ENCODE data around the gene PRTFDC1.
A peak's percentile ranks its signal among the peaks of the same experiment; 100 is the strongest.

PRTFDC1 gene

DNA sequence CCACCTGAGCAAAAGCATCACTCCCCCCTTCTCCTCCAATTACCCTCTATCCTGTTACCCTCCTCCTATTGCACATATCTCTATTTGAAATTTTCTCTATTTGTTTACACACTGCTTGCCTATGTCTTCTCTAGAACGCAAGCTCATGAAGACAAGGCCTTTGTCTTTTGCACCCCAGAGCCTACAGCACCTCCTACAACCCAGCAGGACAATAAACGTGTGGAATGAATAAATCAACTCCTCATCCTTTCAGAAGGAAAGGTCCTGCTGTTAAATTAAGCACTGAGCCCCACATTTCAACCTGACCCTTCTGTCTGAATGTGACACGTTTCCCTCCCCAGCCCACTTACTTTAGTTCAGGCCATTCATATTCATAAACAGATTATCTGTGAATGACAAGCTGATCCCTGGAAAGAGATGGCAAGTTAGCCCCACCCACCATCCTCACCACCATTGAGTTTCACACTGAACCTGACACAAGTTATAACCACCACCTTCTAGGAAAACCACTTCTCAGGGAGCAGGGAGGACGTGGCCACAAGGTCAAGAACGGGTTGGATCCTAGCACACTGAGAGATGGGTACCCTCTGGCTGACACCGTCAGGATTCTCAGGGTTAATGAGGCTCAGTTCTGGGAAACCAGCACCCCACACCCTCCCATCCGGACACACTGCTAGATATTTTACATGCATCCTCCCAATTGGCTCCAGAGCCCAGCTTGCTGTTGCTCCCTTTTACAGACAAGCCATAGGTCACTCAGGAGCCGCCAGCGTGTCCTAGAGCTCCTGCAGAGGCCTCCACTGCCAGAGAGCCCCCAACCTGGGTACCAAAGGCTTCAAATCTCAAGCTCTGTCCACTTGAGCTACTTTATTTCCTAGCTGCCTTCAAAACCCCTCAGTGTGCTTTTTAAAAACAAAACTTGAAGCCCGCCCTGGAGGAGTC is 934 bp downstream of the PRTFDC1 start:
- Histone ChIP-seq H3K79me1 (replicated peaks; ENCODE audit: low read length, poor library complexity, severe bottlenecking) (peaks cover 21% of the 10 kb centered on the region), H3K9ac (ENCODE audit: low read length) (peak overlapping the region; percentile 89), H3K4me3 (ENCODE audit: insufficient read depth in 1 of 2, low read depth in 1 of 2, low read length in 2 of 2) (peak overlapping the region; percentile 65 to 76), H3K18ac (ENCODE audit: low read depth in 1 of 2, low read length in 2 of 2) (peak overlapping the region; percentile 85 to 98), H2BK120ac (ENCODE audit: low read depth, low read length) (peak overlapping the region; percentile 93), H2BK5ac (ENCODE audit: low read depth, low read length, poor library complexity, severe bottlenecking) (no peak overlapping the region), H2BK15ac (ENCODE audit: low read depth, poor library complexity, severe bottlenecking) (peak overlapping the region; percentile 86), H2BK12ac (ENCODE audit: low read length in 2 of 2) (no peak overlapping the region), H3K4ac (ENCODE audit: low read depth in 1 of 2, low read length in 2 of 2) (peak overlapping the region in 1 of 2 experiments; percentile 39), H3K27ac (ENCODE audit: low read length, poor library complexity, severe bottlenecking) (peak overlapping the region; percentile 37), H3K9me3 (ENCODE audit: control insufficient read depth, low read length) (no peaks in the 10 kb centered on the region), H3K23ac (ENCODE audit: low read length in 2 of 2) (no peak overlapping the region), H2AK5ac (ENCODE audit: low read length, severe bottlenecking) (no peak overlapping the region), H3K14ac (ENCODE audit: low read length in 2 of 2) (no peak overlapping the region), H3K27me3 (ENCODE audit: control insufficient read depth in 1 of 2, insufficient read depth in 1 of 2, low read length in 2 of 2) (no peaks in the 10 kb centered on the region), H3K4me2 (ENCODE audit: low read length, poor library complexity, severe bottlenecking) (peak overlapping the region; percentile 88), H2AFZ (ENCODE audit: low read depth, low read length) (no peak overlapping the region), H4K91ac (ENCODE audit: low read length) (peak overlapping the region; percentile 95), H3K4me1 (ENCODE audit: control insufficient read depth, insufficient read depth, low read depth, low read length) (peaks cover 10% of the 10 kb centered on the region), H4K8ac (ENCODE audit: low read length) (peak overlapping the region; percentile 86), H3K36me3 (ENCODE audit: control insufficient read depth in 1 of 2, insufficient read depth in 2 of 2, low read depth in 1 of 2, low read length in 2 of 2) (no peaks in the 10 kb centered on the region)
- WGBS, result 43% methylated on average over 10 of the region's 10 CpGs
- peak; percentile 35 for DNase-seq

DNA sequence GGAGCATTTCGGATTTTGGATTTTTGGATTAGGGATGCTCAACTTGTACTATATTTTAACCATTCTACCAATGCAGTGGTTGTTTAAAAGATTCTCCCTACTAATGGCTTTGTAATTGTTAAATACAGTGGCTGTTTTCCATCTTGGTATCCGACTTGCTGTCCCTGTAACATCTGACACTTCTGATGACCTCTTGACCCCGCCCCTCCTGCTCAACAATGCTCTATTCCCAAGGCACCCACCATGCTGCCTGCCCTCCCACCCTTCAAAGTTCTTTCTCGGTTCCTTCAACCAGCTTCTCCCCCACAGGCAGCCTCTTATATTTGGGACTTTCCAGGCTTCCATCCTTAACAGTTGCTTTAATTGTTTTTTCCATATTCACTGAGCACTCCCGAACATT is 2.0 kb downstream of the PRTFDC1 start:
- H4K91ac ChIP-seq (ENCODE audit: low read length), result no peak overlapping the region
- no peak overlapping the region for H3K4me3 ChIP-seq (ENCODE audit: insufficient read depth in 1 of 2, low read depth in 1 of 2, low read length in 2 of 2)
- H3K36me3 ChIP-seq (ENCODE audit: control insufficient read depth in 1 of 2, insufficient read depth in 2 of 2, low read depth in 1 of 2, low read length in 2 of 2), result no peaks in the 10 kb centered on the region
- H3K18ac ChIP-seq (ENCODE audit: low read depth in 1 of 2, low read length in 2 of 2), result no peak overlapping the region
- H3K9me3 ChIP-seq (ENCODE audit: control insufficient read depth, low read length), result no peaks in the 10 kb centered on the region
- H3K9ac ChIP-seq (ENCODE audit: low read length), result no peak overlapping the region
- WGBS, result 70% methylated on average over 4 of the region's 5 CpGs
- H3K27ac ChIP-seq (ENCODE audit: low read length, poor library complexity, severe bottlenecking), result no peak overlapping the region
- no peaks in the 10 kb centered on the region for H3K27me3 ChIP-seq (ENCODE audit: control insufficient read depth in 1 of 2, insufficient read depth in 1 of 2, low read length in 2 of 2)
- H3K79me1 ChIP-seq (replicated peaks; ENCODE audit: low read length, poor library complexity, severe bottlenecking), result peaks cover 26% of the 10 kb centered on the region
- no peak overlapping the region for H2BK120ac ChIP-seq (ENCODE audit: low read depth, low read length)
- DNase-seq, result no peak
- H2BK12ac ChIP-seq (ENCODE audit: low read length in 2 of 2), result no peak overlapping the region
- no peak overlapping the region for H3K4me2 ChIP-seq (ENCODE audit: low read length, poor library complexity, severe bottlenecking)
- no peak overlapping the region for H2BK5ac ChIP-seq (ENCODE audit: low read depth, low read length, poor library complexity, severe bottlenecking)
- no peak overlapping the region for H4K8ac ChIP-seq (ENCODE audit: low read length)
- peak overlapping the region; percentile 33 for H2AK5ac ChIP-seq (ENCODE audit: low read length, severe bottlenecking)
- H2AFZ ChIP-seq (ENCODE audit: low read depth, low read length), result no peak overlapping the region
- H3K4me1 ChIP-seq (ENCODE audit: control insufficient read depth, insufficient read depth, low read depth, low read length), result peaks cover 10% of the 10 kb centered on the region
- H2BK15ac ChIP-seq (ENCODE audit: low read depth, poor library complexity, severe bottlenecking), result no peak overlapping the region
- no peak overlapping the region for H3K14ac ChIP-seq (ENCODE audit: low read length in 2 of 2)
- H3K23ac ChIP-seq (ENCODE audit: low read length in 2 of 2), result no peak overlapping the region
- no peak overlapping the region for H3K4ac ChIP-seq (ENCODE audit: low read depth in 1 of 2, low read length in 2 of 2)

DNA sequence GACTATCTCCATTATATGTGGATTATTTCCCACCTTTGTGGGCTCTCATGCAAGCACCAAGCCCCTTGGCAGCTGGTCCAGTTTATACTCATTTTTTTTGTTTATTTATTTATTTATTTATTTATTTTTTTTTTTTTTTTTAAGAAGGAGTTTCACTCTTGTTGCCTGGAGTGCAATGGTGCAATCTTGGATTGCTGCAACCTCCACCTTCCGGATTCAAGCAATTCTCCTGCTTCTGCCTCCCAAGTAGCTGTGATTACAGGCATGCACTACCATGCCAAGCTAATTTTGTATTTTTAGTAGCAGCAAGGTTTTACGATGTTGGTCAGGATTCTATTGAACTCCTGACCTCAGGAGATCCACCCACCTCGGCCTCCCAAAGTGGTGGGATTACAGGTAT is 2.8 kb downstream of the PRTFDC1 start:
- H2BK15ac ChIP-seq (ENCODE audit: low read depth, poor library complexity, severe bottlenecking), result no peak overlapping the region
- no peak overlapping the region for H3K4me3 ChIP-seq (ENCODE audit: insufficient read depth in 1 of 2, low read depth in 1 of 2, low read length in 2 of 2)
- no peaks in the 10 kb centered on the region for H3K9me3 ChIP-seq (ENCODE audit: control insufficient read depth, low read length)
- H3K27ac ChIP-seq (ENCODE audit: low read length, poor library complexity, severe bottlenecking), result no peak overlapping the region
- no peak overlapping the region for H2AK5ac ChIP-seq (ENCODE audit: low read length, severe bottlenecking)
- 93% methylated on average over 3 of the region's 3 CpGs for WGBS
- no peak for DNase-seq
- peaks cover 26% of the 10 kb centered on the region for H3K79me1 ChIP-seq (replicated peaks; ENCODE audit: low read length, poor library complexity, severe bottlenecking)
- H3K4me2 ChIP-seq (ENCODE audit: low read length, poor library complexity, severe bottlenecking), result no peak overlapping the region
- no peaks in the 10 kb centered on the region for H3K36me3 ChIP-seq (ENCODE audit: control insufficient read depth in 1 of 2, insufficient read depth in 2 of 2, low read depth in 1 of 2, low read length in 2 of 2)
- no peak overlapping the region for H3K4ac ChIP-seq (ENCODE audit: low read depth in 1 of 2, low read length in 2 of 2)
- no peak overlapping the region for H2BK12ac ChIP-seq (ENCODE audit: low read length in 2 of 2)
- no peak overlapping the region for H2BK120ac ChIP-seq (ENCODE audit: low read depth, low read length)
- no peak overlapping the region for H4K8ac ChIP-seq (ENCODE audit: low read length)
- H3K23ac ChIP-seq (ENCODE audit: low read length in 2 of 2), result no peak overlapping the region
- H4K91ac ChIP-seq (ENCODE audit: low read length), result no peak overlapping the region
- H2AFZ ChIP-seq (ENCODE audit: low read depth, low read length), result no peak overlapping the region
- H3K9ac ChIP-seq (ENCODE audit: low read length), result no peak overlapping the region
- H2BK5ac ChIP-seq (ENCODE audit: low read depth, low read length, poor library complexity, severe bottlenecking), result no peak overlapping the region
- H3K4me1 ChIP-seq (ENCODE audit: control insufficient read depth, insufficient read depth, low read depth, low read length), result peaks cover 10% of the 10 kb centered on the region
- H3K14ac ChIP-seq (ENCODE audit: low read length in 2 of 2), result no peak overlapping the region
- H3K18ac ChIP-seq (ENCODE audit: low read depth in 1 of 2, low read length in 2 of 2), result no peak overlapping the region
- no peaks in the 10 kb centered on the region for H3K27me3 ChIP-seq (ENCODE audit: control insufficient read depth in 1 of 2, insufficient read depth in 1 of 2, low read length in 2 of 2)

DNA sequence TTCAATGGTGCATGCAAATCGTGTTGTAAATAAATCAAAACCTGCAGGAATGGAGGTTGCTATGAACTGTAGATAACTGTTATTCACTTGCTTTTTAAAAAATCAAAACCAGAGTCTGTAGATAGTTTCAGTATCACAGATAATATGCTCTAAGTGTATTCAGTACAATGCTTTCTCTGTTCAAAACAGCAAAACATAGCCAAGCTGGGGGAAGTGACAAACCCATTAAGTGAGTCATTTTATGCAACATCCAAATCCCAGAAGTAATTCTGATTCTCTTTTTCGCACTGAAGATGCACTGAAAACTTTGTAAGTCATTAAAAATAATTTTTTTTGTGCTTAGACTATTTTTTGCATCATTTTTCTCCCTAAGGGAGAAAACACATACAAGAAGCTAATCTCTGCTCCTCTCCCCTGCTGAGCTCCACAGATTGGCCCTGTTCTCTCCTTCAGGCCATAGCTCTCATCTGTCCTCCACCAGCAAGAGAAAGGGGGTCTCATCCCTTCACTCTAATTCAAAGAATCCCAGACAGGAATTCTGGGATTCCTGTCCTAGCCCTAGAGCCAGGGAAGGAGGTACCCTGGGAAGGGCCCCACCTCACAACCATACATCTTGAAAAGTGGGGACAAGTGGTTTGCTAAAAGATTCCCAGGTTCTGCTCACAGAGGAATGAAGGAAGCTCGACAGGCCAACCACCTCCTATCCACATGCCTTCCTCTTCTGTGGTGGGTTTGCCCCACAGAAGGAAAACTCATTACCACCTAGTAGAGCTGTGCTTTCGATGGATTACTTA is 4.9 kb downstream of the PRTFDC1 start:
- H2BK15ac ChIP-seq (ENCODE audit: low read depth, poor library complexity, severe bottlenecking), result no peak overlapping the region
- H3K23ac ChIP-seq (ENCODE audit: low read length in 2 of 2), result no peak overlapping the region
- H3K27ac ChIP-seq (ENCODE audit: low read length, poor library complexity, severe bottlenecking), result no peak overlapping the region
- no peaks in the 10 kb centered on the region for H3K36me3 ChIP-seq (ENCODE audit: control insufficient read depth in 1 of 2, insufficient read depth in 2 of 2, low read depth in 1 of 2, low read length in 2 of 2)
- peak; percentile 26 for DNase-seq
- H3K18ac ChIP-seq (ENCODE audit: low read depth in 1 of 2, low read length in 2 of 2), result no peak overlapping the region
- WGBS, result 40% methylated on average over 2 of the region's 4 CpGs
- H3K9ac ChIP-seq (ENCODE audit: low read length), result peak overlapping the region; percentile 61
- H3K4me1 ChIP-seq (ENCODE audit: control insufficient read depth, insufficient read depth, low read depth, low read length), result peaks cover 6% of the 10 kb centered on the region
- no peak overlapping the region for H3K14ac ChIP-seq (ENCODE audit: low read length in 2 of 2)
- H3K4me3 ChIP-seq (ENCODE audit: insufficient read depth in 1 of 2, low read depth in 1 of 2, low read length in 2 of 2), result peak overlapping the region in 1 of 2 experiments; percentile 3
- no peak overlapping the region for H3K4ac ChIP-seq (ENCODE audit: low read depth in 1 of 2, low read length in 2 of 2)
- H3K79me1 ChIP-seq (replicated peaks; ENCODE audit: low read length, poor library complexity, severe bottlenecking), result peaks cover 19% of the 10 kb centered on the region
- H2BK5ac ChIP-seq (ENCODE audit: low read depth, low read length, poor library complexity, severe bottlenecking), result no peak overlapping the region
- no peak overlapping the region for H2BK120ac ChIP-seq (ENCODE audit: low read depth, low read length)
- H3K4me2 ChIP-seq (ENCODE audit: low read length, poor library complexity, severe bottlenecking), result no peak overlapping the region
- no peaks in the 10 kb centered on the region for H3K9me3 ChIP-seq (ENCODE audit: control insufficient read depth, low read length)
- H2BK12ac ChIP-seq (ENCODE audit: low read length in 2 of 2), result no peak overlapping the region
- H4K91ac ChIP-seq (ENCODE audit: low read length), result no peak overlapping the region
- no peak overlapping the region for H2AFZ ChIP-seq (ENCODE audit: low read depth, low read length)
- H4K8ac ChIP-seq (ENCODE audit: low read length), result no peak overlapping the region
- no peak overlapping the region for H2AK5ac ChIP-seq (ENCODE audit: low read length, severe bottlenecking)
- no peaks in the 10 kb centered on the region for H3K27me3 ChIP-seq (ENCODE audit: control insufficient read depth in 1 of 2, insufficient read depth in 1 of 2, low read length in 2 of 2)

Data from mesenchymal stem cell (in vitro differentiated cells and primary cell).